GM10266 (cell line): Measurements from ENCODE around the gene CERS1.

ENCODE experiments used
- DNase-seq: peaks from one replicate; pipeline ENCODE4 v3.0.0; 2012; ENCODE audit errors: extremely low spot score
- TF ChIP-seq, protein P1 (sequence below): IDR thresholded peaks from 2 replicates; pipeline ENCODE4 v1.5.1; 2012; ENCODE audit warnings: mild to moderate bottlenecking, low read depth; ENCODE audit not compliant: control insufficient read depth, insufficient read depth; ENCODE audit errors: missing control alignments

Gene CERS1, protein sequence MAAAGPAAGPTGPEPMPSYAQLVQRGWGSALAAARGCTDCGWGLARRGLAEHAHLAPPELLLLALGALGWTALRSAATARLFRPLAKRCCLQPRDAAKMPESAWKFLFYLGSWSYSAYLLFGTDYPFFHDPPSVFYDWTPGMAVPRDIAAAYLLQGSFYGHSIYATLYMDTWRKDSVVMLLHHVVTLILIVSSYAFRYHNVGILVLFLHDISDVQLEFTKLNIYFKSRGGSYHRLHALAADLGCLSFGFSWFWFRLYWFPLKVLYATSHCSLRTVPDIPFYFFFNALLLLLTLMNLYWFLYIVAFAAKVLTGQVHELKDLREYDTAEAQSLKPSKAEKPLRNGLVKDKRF

GRCh38 chr19:18895824-18896341, at the start of gene CERS1:
Gene CERS1 (minus strand): TSS chr19:18896158. CDS start chr19:18896072, 86 bp downstream.
- TF ChIP-seq, protein P1, sequence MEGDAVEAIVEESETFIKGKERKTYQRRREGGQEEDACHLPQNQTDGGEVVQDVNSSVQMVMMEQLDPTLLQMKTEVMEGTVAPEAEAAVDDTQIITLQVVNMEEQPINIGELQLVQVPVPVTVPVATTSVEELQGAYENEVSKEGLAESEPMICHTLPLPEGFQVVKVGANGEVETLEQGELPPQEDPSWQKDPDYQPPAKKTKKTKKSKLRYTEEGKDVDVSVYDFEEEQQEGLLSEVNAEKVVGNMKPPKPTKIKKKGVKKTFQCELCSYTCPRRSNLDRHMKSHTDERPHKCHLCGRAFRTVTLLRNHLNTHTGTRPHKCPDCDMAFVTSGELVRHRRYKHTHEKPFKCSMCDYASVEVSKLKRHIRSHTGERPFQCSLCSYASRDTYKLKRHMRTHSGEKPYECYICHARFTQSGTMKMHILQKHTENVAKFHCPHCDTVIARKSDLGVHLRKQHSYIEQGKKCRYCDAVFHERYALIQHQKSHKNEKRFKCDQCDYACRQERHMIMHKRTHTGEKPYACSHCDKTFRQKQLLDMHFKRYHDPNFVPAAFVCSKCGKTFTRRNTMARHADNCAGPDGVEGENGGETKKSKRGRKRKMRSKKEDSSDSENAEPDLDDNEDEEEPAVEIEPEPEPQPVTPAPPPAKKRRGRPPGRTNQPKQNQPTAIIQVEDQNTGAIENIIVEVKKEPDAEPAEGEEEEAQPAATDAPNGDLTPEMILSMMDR = no peak
- DNase-seq = peak; percentile 65

- no peak for DNase-seq
- TF ChIP-seq, protein P1 = no peak
These were observed 49.3 kb upstream of the CERS1 start for GRCh38 chr19:18945297-18945696.

GRCh38 chr19:18943465-18943864, 47.5 kb upstream of the CERS1 start:
- TF ChIP-seq, protein P1 = no peak
- DNase-seq = no peak

DNA sequence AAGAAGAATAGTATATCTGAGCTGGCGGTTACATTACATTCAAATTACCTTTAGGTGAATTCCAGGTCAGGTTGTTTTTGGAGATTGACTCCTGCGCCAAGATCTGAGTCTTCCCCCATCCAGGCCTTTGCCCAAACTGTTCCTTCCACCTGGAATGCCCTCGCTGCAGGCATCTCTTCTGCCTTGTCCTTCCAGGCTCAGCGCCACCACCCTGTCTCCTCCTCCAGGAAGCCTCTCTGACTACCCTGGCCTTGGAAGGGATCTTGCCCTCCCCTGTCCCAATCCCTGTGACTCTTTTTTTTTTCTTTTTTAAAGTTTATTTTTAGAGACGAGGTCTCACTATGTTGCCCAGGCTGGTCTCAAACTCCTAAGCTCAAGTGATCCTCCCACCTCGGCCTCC, 46.7 kb upstream of the CERS1 start:
- no peak for DNase-seq
- TF ChIP-seq, protein P1 = no peak

- TF ChIP-seq, protein P1 = no peak
- DNase-seq = no peak
These were observed 45.8 kb upstream of the CERS1 start for GRCh38 chr19:18941628-18942354.

GRCh38 chr19:18940769-18941627, 45.0 kb upstream of the CERS1 start, which contains the start of gene HOMER3:
Gene HOMER3 (minus strand): TSS chr19:18941217. CDS start chr19:18938982, 2,235 bp downstream.
- DNase-seq = peak; percentile 94
- TF ChIP-seq, protein P1 = peak; percentile 55
